HG03135 (cell line): ENCODE results near the gene OSBPL2.

Experiments used
- ATAC-seq: cut with Tn5 transposase; IDR thresholded peaks from one replicate; pipeline ENCODE4 v1.9.1; 2021; ENCODE audit warnings: mild to moderate bottlenecking, moderate library complexity; ENCODE audit not compliant: unreplicated experiment

OSBPL2 gene

DNA sequence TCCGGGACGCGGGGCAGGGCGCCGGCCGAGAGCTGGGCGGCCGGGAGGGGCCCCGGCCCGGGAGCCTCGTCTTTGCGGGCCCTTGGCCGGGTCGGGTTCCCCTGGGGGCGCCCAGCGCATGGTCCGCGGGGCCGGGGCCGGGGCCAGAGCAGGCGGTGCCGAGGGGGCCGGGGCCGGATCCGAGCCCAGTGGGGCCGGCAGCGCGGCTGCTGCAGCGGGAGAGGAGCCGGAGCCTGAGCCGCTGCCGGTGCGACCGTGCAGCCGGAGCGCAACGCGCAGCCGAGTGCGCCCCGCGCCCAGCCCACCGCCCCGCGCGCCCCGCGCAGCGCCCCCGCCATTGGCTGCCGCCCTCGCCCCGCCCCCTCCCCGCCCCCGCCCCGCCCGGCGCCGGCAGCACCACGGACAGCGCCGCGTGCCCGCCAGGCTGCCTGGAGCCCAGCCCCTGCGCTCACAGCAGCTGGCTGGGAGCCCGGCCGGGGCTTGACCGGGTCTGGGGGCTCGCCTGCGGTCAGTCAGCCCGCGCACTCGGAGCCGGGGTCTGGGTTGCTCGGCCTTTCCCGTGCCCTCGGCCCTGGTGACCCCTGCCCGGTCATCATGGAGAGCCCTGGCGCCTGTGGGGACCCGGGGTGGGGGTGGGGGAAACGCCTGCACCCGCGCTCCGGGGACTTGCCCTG lies 18.2 kb upstream of the OSBPL2 start, which contains the start of gene HRH3:
HRH3 (minus strand) TSS at position 287 of the 674 bp plus-strand sequence. CDS start 308 bp downstream, outside the sequence.
- ATAC-seq = no peak

DNA sequence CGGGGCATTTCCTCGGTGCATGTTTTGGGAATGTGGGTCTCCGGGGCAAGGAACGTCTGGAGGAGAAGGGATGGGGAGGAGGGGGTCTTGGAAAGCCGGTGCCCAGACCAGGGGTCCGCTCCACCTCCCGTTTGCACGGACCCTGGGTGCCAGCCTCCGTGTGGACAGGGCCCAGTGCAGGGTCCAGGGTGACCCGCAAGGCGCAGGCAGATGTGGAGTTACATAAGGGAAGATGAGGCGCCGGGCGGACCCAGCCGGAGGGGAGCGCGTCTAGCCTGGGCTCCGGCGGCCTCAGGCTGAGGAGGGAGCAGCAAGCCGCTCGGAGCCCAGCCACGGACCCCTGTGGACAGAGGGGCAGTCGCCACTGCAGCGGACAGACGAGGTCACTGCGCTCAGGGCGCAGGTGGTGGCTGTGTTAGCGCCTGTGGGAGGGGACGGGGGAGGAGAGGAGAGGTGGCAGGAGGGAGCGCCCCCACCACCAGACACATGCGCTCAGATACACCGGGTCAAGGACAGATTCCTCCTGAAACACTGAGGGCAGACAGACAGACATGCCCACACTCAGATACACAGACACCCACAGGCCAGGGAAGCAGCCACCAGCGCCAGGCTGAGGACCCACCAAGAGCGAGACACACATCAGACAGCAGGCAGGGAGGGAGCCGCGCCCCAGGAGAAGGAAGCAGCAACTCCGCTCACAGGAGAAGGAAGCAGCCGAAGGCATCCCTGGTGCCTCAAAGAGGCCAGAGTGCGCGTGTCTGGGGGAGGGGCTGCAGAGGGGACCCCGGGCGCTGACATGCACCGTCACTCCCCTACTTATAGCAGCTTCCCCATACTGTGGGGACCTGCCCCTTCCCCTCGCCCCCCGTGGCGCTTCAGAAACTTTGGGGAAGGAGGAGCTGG lies 17.4 kb upstream of the OSBPL2 start:
- no peak for ATAC-seq

DNA sequence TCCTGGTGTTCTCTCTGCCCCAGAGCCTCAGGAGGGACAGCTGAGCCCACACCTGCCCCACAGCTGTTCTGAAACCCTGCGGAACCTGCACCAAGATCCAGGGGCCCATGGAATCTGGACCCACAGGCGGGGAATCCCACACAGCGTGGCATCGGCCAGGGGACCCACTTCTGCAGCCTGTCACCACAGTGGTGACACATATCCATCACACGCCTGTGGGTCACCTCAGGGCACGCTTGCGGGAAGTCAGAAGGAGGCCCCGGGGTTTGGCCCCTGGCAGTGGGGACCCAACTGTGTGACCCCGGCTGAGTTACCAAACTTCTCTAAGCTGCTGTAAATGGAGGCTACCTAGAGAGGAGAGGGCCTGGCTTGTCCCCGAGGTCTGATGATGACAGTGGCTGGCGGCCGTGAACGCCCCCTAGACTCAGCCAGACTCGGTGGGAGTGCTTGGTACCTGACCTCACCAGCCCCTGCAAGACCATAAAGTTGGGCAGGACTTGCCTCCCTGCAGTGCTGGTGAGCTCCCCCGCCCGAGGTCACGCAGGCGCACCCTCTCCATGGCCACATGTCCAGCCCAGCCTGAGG lies 16.0 kb upstream of the OSBPL2 start:
- no peak for ATAC-seq

DNA sequence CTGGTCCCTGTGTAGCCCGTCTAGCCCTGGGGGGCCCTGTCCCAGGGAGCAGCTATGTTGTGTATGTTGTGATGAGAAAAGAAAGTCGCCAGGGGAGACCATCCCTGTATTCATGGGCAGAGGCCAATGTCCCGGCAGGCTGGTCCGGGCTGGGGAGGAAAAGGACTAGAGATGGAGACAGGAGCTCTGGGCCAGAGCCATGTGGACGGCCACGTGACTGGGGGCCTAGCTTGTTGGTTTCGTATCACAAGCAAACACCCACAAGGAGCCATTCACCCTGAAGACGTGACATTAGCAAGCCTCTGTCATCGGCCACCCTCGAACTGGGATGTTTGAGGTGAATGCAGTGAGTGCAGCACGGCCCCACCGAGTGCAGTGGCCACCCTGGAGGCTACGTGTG lies 15.3 kb upstream of the OSBPL2 start:
- ATAC-seq = no peak

DNA sequence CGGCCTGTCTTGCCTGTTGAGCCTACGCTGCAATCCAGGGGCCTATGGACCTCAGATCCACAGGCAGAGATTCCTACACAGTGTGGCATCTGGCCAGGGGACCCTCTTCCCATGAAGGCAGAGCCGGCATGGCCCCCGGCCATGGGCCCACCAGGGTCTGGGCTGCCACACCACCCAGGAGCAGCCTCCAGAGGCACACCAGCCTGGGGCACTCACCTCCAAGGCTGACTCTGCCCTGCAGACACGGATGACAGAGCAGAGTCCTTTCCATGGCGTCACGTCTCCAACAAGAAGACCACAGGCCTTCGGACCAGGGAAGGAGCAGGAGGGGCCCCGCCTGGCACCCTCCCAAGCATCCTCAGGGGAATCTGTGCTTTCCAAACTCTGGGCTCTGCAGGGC lies 14.8 kb upstream of the OSBPL2 start:
- no peak for ATAC-seq

DNA sequence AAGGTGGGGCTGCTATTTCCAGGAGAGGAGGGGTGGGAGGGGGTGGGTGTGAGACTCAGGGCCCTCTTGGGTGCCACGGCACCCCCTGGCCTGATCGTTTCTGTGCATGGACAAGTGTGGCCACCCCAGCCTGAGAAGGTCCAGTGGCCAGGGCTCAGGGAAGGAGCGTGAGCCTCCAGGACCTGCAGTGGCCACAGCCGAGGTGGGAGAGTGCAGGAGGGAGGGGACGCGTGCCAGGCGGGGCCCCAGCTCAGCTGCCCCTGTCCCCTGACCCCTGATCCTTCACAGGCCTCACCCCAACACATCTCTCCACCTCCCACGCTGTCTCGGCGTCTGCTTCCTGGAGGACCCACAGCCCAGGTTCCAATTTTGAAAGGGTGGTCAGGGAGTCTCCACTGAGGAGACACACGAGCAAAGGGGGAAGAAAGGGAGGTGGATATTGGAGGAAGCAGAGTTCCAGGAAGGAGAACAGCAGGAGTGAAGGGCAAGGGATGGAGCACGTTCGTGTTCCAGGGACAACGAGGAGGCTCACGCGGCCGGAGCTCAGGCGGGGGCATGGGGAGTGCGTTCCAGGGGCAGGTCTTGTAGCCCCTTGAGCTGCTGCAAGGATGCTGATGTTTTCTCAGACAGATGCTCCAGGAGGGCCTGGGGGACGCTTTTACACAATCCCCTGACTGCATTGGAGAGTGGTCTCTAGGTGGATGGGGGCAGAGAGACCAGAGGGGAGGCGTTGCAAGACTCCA lies 14.0 kb upstream of the OSBPL2 start:
- ATAC-seq = no peak

DNA sequence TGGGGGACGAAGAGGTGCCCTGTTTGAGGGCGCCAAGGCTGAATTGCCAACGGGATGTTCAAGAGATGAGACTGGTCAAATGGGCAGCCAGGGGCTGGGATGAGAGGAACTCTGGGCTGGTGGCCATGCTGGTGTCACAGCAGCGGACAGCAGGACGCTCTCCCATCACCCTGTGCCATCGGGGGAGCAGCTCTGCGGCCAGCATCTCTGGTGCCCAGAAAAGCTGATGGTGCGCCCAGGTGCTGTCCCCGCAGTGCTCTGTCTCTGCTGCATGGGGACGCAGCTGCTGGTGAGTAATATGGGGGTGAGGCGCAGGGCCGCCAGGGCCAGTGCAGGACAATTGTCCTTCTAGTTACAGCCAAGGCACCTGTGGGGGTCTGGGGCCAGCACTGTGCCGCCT lies 13.3 kb upstream of the OSBPL2 start:
- no peak for ATAC-seq

DNA sequence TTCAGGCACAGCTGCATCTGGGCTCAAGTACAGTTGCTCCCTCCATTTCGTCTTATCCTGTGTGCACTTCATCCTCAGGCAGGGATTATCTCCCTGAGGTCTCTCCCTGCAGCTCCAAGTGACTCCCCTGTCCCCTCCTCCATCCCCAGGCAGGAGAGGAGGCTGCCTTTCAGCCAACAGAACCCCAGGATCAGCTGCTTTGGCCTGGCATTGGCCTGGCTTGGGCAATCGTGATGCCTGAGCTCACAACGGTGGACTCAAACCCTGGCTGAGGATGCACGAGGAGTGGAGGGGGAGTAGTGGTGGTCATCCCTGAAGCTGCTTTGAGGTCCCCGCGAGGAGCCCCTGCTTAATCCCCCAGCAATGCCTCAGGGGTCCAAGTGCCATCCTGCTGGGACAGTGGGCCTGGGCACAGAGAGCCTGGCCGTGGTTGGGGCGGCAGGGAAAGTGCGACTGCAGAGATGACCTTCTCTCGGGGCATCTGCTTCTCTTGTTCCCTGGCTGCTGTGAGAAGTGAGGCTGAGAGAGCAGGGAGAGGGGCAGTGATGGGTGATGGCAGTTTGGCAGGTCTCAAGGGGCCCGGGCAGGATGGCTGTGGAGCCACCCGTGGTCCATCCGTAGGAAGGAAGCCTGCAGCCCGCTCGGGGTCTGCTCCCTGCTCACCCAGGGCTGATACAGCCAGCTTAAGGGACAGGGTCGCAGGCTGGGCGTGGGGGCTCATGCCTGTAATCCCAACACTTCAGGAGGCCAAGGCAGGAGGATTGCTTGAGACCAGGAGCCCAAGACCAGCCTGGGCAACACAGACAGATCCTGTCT lies 12.3 kb upstream of the OSBPL2 start:
- no peak for ATAC-seq

DNA sequence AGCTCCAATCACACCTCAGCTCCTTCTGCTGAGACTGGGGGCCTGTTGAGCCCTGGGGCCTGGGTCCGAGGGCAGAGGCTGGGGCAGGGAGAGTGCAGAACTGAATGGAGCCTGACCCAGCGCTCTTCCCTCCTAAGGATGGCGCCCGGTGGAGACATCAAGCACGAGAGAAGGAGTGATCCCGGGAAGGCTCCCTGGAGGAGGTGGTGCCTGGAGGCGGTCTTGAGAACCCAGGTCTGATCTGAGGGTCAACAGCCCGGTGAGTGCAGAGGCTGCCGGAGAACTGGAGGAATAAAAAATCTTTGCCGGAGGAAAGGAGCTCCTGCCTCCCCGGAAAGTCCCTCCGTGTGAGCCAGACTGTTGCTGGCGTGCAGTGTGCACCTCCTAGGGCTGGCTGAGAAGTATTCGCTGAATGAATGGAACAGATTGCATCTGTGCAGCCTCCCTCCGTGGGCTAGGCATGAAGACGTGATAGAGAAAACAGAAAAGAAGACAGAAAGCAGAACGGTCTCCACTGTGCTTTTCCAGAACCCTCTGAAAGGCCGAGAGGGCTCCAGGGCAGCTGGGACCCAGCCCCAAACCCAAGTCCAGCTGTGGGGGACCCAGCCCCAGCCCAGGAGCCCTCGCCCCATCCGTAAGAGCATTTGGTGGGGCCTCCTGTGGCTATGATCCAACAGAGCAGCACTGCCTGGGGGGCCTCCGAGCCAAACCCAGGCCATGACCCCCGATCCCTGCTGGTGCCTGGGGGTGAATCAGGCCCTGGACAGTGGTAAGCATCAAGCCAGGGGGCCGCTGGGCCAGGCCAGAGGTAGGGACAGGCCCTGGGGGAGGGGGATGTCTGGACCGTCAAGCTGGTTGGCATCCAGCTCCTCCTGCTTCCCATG lies 11.4 kb upstream of the OSBPL2 start:
- ATAC-seq = no peak

DNA sequence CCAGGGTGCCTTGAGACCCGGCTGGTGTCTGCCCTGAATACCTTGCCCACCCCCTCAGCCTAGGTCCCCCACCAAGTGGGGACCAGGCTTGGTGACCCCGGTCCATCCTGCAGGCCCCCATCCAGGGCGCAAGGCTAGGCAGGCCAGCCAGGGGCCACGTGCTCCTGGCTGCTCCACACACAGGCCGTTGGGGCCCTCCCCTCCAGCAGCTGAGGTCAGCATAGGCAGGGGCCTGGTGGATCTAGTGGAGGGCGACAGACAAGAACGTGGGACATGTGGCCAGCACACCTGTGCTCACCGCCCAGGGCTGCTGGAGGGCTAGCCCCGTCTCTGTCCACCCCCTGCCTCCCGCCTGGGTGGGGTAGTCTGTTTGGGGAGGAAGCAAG lies 10.7 kb upstream of the OSBPL2 start:
- no peak for ATAC-seq

DNA sequence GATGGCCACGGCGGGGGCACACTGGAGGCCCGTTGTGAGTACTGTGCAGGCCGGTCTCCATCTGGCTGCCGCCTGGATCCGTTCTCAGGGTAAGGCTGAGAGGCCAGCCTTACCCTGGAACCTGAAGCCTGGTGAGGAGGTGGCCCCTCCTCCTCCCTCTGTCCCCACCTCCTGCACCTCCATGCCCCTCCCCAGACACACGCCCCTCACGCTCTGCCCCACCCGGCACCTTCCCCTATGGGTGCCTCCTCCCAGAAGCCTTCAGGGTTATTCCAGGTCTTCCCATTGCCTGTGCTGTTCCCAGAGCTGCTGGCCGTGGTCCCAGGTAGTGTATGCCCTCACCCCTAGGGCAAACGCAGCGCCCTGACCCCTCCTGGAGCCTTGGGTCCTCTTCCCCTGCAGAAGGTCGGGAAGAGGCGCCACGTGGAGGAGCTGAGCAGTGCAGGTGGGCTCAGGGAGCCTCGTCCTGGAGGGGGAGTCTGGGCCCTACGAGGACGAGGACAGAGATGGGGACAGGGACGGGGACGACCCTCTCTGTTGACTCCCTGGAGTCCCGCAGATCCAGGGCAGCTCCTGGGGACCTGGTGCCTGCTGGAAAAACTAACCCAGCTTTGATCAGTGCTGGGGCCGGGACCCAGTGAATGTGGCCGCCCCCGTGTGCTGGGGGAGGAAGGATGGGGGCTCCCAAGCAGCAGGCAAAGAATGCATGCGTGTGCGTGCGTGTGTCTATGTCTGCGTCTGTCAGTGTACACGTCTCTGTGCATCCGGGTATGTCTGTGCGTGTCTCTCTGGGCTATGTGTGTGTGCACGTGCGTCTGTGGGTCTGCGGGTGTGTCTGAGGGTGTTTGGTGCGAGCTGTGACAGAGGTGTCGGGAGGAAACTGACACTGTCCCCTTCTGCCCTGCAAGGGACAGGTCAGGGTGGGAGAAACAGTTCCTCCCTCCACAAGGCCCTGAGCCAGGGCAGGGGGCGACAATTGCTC lies 10.1 kb upstream of the OSBPL2 start:
- ATAC-seq = no peak

DNA sequence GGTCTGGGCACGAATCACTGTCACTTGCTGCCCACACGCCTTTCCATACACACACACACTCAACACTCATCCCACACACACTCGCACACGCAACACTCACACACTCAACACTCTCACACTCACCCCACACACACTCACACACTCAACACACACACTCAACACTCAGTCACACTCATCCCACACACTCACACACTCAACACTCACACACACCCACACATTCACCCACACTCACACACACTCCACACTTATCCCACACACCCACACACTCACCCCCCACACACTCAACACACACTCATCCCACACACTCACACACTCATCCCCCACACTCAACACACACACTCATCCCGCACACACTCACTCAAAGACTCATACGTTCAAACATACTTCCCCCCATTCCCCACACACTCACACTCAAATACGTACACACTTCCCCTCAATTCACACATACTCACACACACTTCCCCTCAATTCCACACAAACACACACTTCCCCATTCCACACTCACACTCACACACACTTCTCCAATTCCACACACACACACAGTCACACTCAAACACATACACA lies 9.3 kb upstream of the OSBPL2 start:
- no peak for ATAC-seq

DNA sequence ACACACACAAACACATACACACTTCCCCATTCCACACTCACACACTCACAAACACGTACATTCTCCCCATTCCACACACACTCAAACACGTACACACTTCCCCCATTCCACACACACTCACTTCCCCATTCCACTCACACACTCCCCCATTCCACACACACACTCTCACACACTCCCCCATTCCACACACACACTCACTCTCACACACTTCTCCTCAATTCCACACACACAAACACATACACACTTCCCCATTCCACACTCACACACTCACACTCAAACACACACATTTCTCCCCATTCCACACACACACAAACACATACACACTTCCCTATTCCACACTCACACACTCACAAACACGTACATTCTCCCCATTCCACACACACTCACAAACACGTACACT lies 8.7 kb upstream of the OSBPL2 start:
- no peak for ATAC-seq

DNA sequence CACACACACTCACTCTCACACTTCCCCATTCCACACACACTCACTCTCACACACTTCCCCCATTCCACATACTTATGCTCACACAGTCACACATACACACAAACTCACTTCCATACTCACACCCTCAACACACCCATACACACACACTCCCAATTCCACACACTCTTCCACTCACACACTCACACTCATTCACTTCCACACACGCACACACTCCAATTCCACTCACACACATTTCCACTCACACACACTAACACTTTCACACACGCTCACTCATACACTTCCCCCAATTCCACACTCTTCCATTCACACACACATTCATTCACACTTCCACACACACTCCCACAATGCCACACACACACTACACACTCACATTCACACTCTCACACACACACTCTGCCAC lies 8.0 kb upstream of the OSBPL2 start:
- no peak for ATAC-seq

DNA sequence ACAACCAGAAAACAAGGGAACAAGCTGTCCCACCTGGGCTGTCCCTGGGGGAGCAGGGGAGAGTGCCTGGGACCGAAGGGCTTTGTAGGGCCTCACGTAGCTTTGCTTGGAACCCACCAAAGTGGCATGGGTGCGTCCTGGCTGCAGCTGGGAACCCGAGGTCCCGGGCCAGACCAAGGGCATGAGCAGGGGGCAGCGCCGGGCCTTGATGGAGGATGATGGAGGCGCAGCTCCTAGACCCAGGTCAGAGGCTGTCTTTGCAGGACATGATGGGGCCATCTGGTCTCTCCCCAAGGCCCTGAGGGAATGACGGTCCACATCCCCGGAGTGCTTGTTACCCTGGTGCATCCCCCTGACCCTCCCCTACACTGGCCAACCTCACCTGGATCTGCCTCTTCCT lies 7.6 kb upstream of the OSBPL2 start:
- ATAC-seq = no peak

DNA sequence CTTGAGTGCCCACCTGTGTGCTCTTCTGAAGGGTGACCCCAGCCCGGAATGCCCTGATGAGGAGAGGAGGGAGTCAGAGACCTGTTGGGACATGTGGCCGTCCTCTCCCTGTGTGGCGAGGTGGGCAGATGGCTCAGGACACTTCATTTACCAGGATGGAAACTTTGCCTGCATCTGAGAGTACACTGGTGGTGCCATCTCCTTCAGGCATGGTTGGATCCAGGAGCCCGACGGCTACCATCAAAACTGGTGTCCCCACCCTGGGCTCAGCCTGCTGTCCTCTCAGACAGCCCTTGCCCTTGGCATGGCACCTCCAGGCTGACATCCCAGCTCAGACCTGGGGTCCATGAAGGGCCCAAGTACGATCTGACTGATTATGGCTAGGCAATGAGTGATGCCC lies 7.0 kb upstream of the OSBPL2 start:
- ATAC-seq = no peak

DNA sequence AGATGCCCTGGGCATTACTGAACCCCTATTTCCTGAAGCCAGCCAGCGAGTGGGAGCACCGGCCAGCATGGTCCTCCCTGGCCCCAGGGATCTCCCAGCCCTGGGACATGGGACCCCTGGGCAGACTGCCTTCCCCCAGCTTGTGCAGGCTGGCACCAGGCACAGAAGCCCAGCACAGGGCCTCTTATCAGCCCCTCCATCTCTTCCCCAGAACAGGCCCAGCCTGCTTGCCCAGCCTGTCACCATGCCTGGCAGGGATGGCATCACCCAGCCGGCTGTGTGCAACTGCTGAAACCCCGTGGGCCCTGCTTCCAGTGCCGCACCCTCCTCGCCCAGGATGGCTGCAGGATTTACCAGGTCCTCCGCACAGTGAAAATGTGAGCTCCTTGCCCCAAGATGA lies 6.1 kb upstream of the OSBPL2 start:
- no peak for ATAC-seq
